NCI-H2196 (cell line): ENCODE measurements around the gene RNF152.
A peak's percentile ranks its signal among the peaks of the same experiment; 100 is the strongest.

Experiments used
- DNase-seq: peaks from one replicate; lab custom pipeline; 2025; ENCODE audit not compliant: unreplicated experiment; lab: John Stamatoyannopoulos, UW

Gene RNF152

GRCh38 chr18:61892683-61893308 lies at the start of gene RNF152:
Gene RNF152 (minus strand): TSS chr18:61893007. CDS start chr18:61816463, 76,544 bp downstream.
- no peak for DNase-seq

- no peak for DNase-seq
Observed at GRCh38 chr18:61941948-61942471, 49.2 kb upstream of the RNF152 start.

- no peak for DNase-seq
Observed at GRCh38 chr18:61939046-61939674, 46.4 kb upstream of the RNF152 start.

- DNase-seq, result no peak
Observed at GRCh38 chr18:61935362-61935761, 42.6 kb upstream of the RNF152 start.

GRCh38 chr18:61931654-61932379 lies 39.0 kb upstream of the RNF152 start:
- DNase-seq, result no peak

- no peak for DNase-seq
Observed at GRCh38 chr18:61929881-61930640, 37.3 kb upstream of the RNF152 start.

- no peak for DNase-seq
Observed at GRCh38 chr18:61926532-61926931, 33.7 kb upstream of the RNF152 start.

- DNase-seq, result no peak
Observed at GRCh38 chr18:61924550-61924949, 31.7 kb upstream of the RNF152 start.

- no peak for DNase-seq
Observed at GRCh38 chr18:61922435-61922834, 29.6 kb upstream of the RNF152 start.

GRCh38 chr18:61921621-61922235 lies 28.9 kb upstream of the RNF152 start:
- DNase-seq, result no peak

- DNase-seq, result no peak
Observed at GRCh38 chr18:61917818-61918217, 25.0 kb upstream of the RNF152 start.

- DNase-seq, result no peak
Observed at GRCh38 chr18:61912476-61912875, 19.7 kb upstream of the RNF152 start.

- DNase-seq, result no peak
Observed at GRCh38 chr18:61910101-61910500, 17.3 kb upstream of the RNF152 start.

GRCh38 chr18:61908661-61909060 lies 15.9 kb upstream of the RNF152 start:
- no peak for DNase-seq

- DNase-seq, result peak; percentile 48
Observed at GRCh38 chr18:61901323-61901986, 8.6 kb upstream of the RNF152 start.

GRCh38 chr18:61900504-61901281 lies 7.9 kb upstream of the RNF152 start:
- no peak for DNase-seq

- DNase-seq, result no peak
Observed at GRCh38 chr18:61898640-61899101, 5.9 kb upstream of the RNF152 start.

GRCh38 chr18:61896757-61897156 lies 4.0 kb upstream of the RNF152 start:
- no peak for DNase-seq

GRCh38 chr18:61896118-61896517 lies 3.3 kb upstream of the RNF152 start:
- DNase-seq, result no peak
